K562 (cell line): ENCODE results near the gene SENP1.

Experiments used
- NR2F6 ChIP-seq: fragments of 450-650 bp; formaldehyde crosslinking; IDR thresholded peaks from 2 replicates; pipeline ENCODE4 v1.4.0; 2020; ENCODE audit warnings: mild to moderate bottlenecking
- POLR2A ChIP-seq: fragments of 450-650 bp; conservative IDR thresholded peaks from 2 replicates; pipeline ENCODE4 v1.6.1; 2016

DNA sequence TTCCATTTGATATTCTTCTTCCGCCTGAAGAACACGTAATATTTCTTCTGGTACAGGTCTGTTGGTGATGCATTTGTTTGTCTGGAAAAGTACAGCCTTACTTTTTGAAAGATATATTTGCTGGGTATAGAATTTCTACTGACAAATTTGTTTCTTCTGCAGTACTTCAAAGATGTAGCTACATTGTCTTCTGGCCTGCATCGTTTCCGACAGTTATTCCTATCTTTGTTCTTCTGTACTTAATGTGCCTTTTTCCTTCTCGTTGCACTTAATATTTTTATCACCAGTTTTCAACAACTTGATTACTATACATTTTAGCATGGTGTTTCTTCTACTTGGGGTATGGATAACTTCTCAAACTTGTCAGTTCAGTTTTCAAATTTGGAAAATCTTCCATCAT is 47.1 kb downstream of the SENP1 start:
- TF ChIP-seq NR2F6 (CRISPR knock-in tag), result no peak
- no peak for TF ChIP-seq POLR2A
